Activated CD4-positive, alpha-beta T cell treated with anti-CD3 and anti-CD28 coated beads, Interleukin-2, amount 10 ng/mL, durations not matched to agents 24 days and 14 days (primary cell): ENCODE measurements around the gene BUD13. TPM values are rescaled to one million over a fixed set of nuclear protein-coding genes. Genes with fewer than 3 reads are reported as not detected.

ENCODE experiments used
- DNase-seq: peaks from one replicate; pipeline ENCODE4 v3.0.0; 2022
- H3K27ac Mint-ChIP-seq: one replicate; pipeline ENCODE4 v1.8.0; 2022; ENCODE audit warnings: mild to moderate bottlenecking, mixed read lengths
- H3K27me3 Mint-ChIP-seq: one replicate; pipeline ENCODE4 v1.8.0; 2022; ENCODE audit warnings: mixed read lengths
- H3K36me3 Mint-ChIP-seq: one replicate; pipeline ENCODE4 v1.8.0; 2022; ENCODE audit warnings: low read depth, mild to moderate bottlenecking, mixed read lengths
- H3K4me1 Mint-ChIP-seq: one replicate; pipeline ENCODE4 v1.8.0; 2021; ENCODE audit warnings: mixed read lengths
- H3K4me3 Mint-ChIP-seq: one replicate; pipeline ENCODE4 v1.8.0; 2022; ENCODE audit warnings: mild to moderate bottlenecking, moderate library complexity, mixed read lengths
- H3K9me3 Mint-ChIP-seq: one replicate; pipeline ENCODE4 v1.8.0; 2021; ENCODE audit warnings: mixed read lengths
- intact Hi-C: fragments of 100-400 bp; cut with micrococcal nuclease; formaldehyde crosslinking; loops from one replicate; pipeline ENCODE4 v1.15.1; 2023
- total RNA-seq: library from RNA; stranded (reverse); gene quantifications from 2 replicates; pipeline ENCODE4 v1.2.3, GENCODE V29; 2022

Gene BUD13
- total RNA-seq = 31.5 and 33.2 TPM in 2 replicates

GRCh38 chr11:116772443-116773202 lies at the start of gene BUD13:
Gene BUD13 (minus strand): TSS chr11:116772987. CDS start chr11:116772964, 23 bp downstream.
- Mint-ChIP-seq H3K27me3 (no peaks in the 10 kb centered on the region), H3K36me3 (peaks cover 38% of the 10 kb centered on the region), H3K9me3 (no peaks in the 10 kb centered on the region), H3K27ac (peak within 1 kb of the TSS; percentile 95), H3K4me1 (peaks cover 46% of the 10 kb centered on the region), H3K4me3 (peak within 1 kb of the TSS; percentile 91)
- intact Hi-C loops = loop anchor here (1.0 to 10.0 kb wide), 7 partner anchors 16 to 1042 kb away; partner anchors contain the start of genes SIK3 and ZPR1
- DNase-seq = peak; percentile 99

GRCh38 chr11:116822575-116822974 lies 49.8 kb upstream of the BUD13 start:
- intact Hi-C loops = no loop called here
- H3K4me1 Mint-ChIP-seq = no peaks in the 10 kb centered on the region
- no peaks in the 10 kb centered on the region for H3K36me3 Mint-ChIP-seq
- no peaks in the 10 kb centered on the region for H3K27me3 Mint-ChIP-seq
- H3K27ac Mint-ChIP-seq = no peak overlapping the region
- no peaks in the 10 kb centered on the region for H3K9me3 Mint-ChIP-seq
- no peak overlapping the region for H3K4me3 Mint-ChIP-seq
- no peak for DNase-seq

GRCh38 chr11:116821050-116821918 lies 48.5 kb upstream of the BUD13 start:
- H3K4me1 Mint-ChIP-seq = no peaks in the 10 kb centered on the region

GRCh38 chr11:116819049-116819448 lies 46.3 kb upstream of the BUD13 start:
- Mint-ChIP-seq H3K36me3 (no peaks in the 10 kb centered on the region), H3K9me3 (no peaks in the 10 kb centered on the region), H3K27ac (no peak overlapping the region), H3K27me3 (no peaks in the 10 kb centered on the region), H3K4me3 (no peak overlapping the region), H3K4me1 (no peaks in the 10 kb centered on the region)
- intact Hi-C loops = no loop called here
- no peak for DNase-seq

More at GRCh38 chr11:116821050-116821918, 48.5 kb upstream of the BUD13 start:
- intact Hi-C loops = no loop called here
- Mint-ChIP-seq H3K27me3 (no peaks in the 10 kb centered on the region), H3K9me3 (no peaks in the 10 kb centered on the region), H3K4me3 (no peak overlapping the region), H3K27ac (no peak overlapping the region), H3K36me3 (no peaks in the 10 kb centered on the region)
- DNase-seq = peak; percentile 50

- intact Hi-C loops = no loop called here
- DNase-seq = no peak
- no peak overlapping the region for H3K4me3 Mint-ChIP-seq
- no peaks in the 10 kb centered on the region for H3K4me1 Mint-ChIP-seq
- H3K27ac Mint-ChIP-seq = no peak overlapping the region
- H3K27me3 Mint-ChIP-seq = peaks cover 6% of the 10 kb centered on the region
- H3K9me3 Mint-ChIP-seq = no peaks in the 10 kb centered on the region
- no peaks in the 10 kb centered on the region for H3K36me3 Mint-ChIP-seq
Measured at GRCh38 chr11:116814502-116814901, 41.7 kb upstream of the BUD13 start.

- Mint-ChIP-seq H3K27ac (no peak overlapping the region), H3K4me1 (no peaks in the 10 kb centered on the region), H3K9me3 (no peaks in the 10 kb centered on the region), H3K36me3 (no peaks in the 10 kb centered on the region), H3K27me3 (peaks cover 9% of the 10 kb centered on the region), H3K4me3 (no peak overlapping the region)
- intact Hi-C loops = no loop called here
- DNase-seq = peak; percentile 55
Measured at GRCh38 chr11:116813781-116814471, 41.1 kb upstream of the BUD13 start.

- Mint-ChIP-seq H3K27ac (no peak overlapping the region), H3K4me1 (no peaks in the 10 kb centered on the region), H3K9me3 (no peaks in the 10 kb centered on the region), H3K4me3 (no peak overlapping the region), H3K27me3 (peaks cover 9% of the 10 kb centered on the region), H3K36me3 (no peaks in the 10 kb centered on the region)
- DNase-seq = peak; percentile 54
- intact Hi-C loops = no loop called here
Measured at GRCh38 chr11:116813170-116813569, 40.4 kb upstream of the BUD13 start.

GRCh38 chr11:116812109-116812508 lies 39.3 kb upstream of the BUD13 start:
- H3K36me3 Mint-ChIP-seq = no peaks in the 10 kb centered on the region
- no peak overlapping the region for H3K27ac Mint-ChIP-seq
- DNase-seq = no peak
- H3K4me3 Mint-ChIP-seq = no peak overlapping the region
- intact Hi-C loops = no loop called here
- peaks cover 16% of the 10 kb centered on the region for H3K27me3 Mint-ChIP-seq
- H3K9me3 Mint-ChIP-seq = no peaks in the 10 kb centered on the region
- no peaks in the 10 kb centered on the region for H3K4me1 Mint-ChIP-seq

GRCh38 chr11:116811194-116811593 lies 38.4 kb upstream of the BUD13 start:
- Mint-ChIP-seq H3K27ac (no peak overlapping the region), H3K4me1 (no peaks in the 10 kb centered on the region), H3K36me3 (no peaks in the 10 kb centered on the region), H3K4me3 (no peak overlapping the region), H3K27me3 (peaks cover 17% of the 10 kb centered on the region), H3K9me3 (no peaks in the 10 kb centered on the region)
- intact Hi-C loops = no loop called here
- no peak for DNase-seq

GRCh38 chr11:116808262-116809175 lies 35.7 kb upstream of the BUD13 start:
- H3K4me3 Mint-ChIP-seq = no peak overlapping the region
- intact Hi-C loops = no loop called here
- DNase-seq = no peak
- H3K27me3 Mint-ChIP-seq = peaks cover 24% of the 10 kb centered on the region
- no peaks in the 10 kb centered on the region for H3K9me3 Mint-ChIP-seq
- H3K36me3 Mint-ChIP-seq = no peaks in the 10 kb centered on the region
- H3K4me1 Mint-ChIP-seq = no peaks in the 10 kb centered on the region
- no peak overlapping the region for H3K27ac Mint-ChIP-seq

GRCh38 chr11:116807601-116808261 lies 34.9 kb upstream of the BUD13 start:
- Mint-ChIP-seq H3K27ac (no peak overlapping the region), H3K4me3 (no peak overlapping the region), H3K9me3 (no peaks in the 10 kb centered on the region), H3K4me1 (no peaks in the 10 kb centered on the region), H3K27me3 (peaks cover 27% of the 10 kb centered on the region), H3K36me3 (no peaks in the 10 kb centered on the region)
- intact Hi-C loops = no loop called here
- DNase-seq = no peak

- DNase-seq = no peak
- Mint-ChIP-seq H3K27me3 (peaks cover 39% of the 10 kb centered on the region), H3K4me3 (no peak overlapping the region), H3K27ac (no peak overlapping the region), H3K9me3 (no peaks in the 10 kb centered on the region), H3K36me3 (no peaks in the 10 kb centered on the region), H3K4me1 (no peaks in the 10 kb centered on the region)
- intact Hi-C loops = no loop called here
Measured at GRCh38 chr11:116804001-116804400, 31.2 kb upstream of the BUD13 start.
